OCI-LY7 (cell line): Measurements from ENCODE around the gene AHR.

Experiments
- CTCF ChIP-seq: fragments of 200-600 bp; sonication (generic); conservative IDR thresholded peaks from 2 replicates; pipeline ENCODE4 v1.5.1; 2014; ENCODE audit warnings: mild to moderate bottlenecking, antibody characterized with exemption, low read length, moderate library complexity, mixed read lengths
- EZH2phosphoT487 ChIP-seq: fragments of 200-600 bp; sonication (generic); IDR thresholded peaks from 2 replicates; pipeline ENCODE4 v1.6.1; 2018; ENCODE audit warnings: low read depth, borderline replicate concordance, mild to moderate bottlenecking, mixed run types, antibody characterized with exemption, low read length, moderate library complexity, mixed read lengths

GRCh38 chr7:17312641-17313040 is 14.2 kb downstream of the AHR start:
- TF ChIP-seq CTCF = no peak
- TF ChIP-seq EZH2phosphoT487 = no peak
